Thoracic aorta (tissue), 2 donors: ENCODE data around the gene KIF13A. TPM values are rescaled to one million over a fixed set of nuclear protein-coding genes. Genes with fewer than 3 reads are reported as not detected.
A peak's percentile ranks its signal among the peaks of the same experiment; 100 is the strongest.

Experiments used
- ATAC-seq: fragments of 150-250 bp; one replicate; pipeline ENCODE4 v1.8.0; 2017; ENCODE audit warnings: low read depth; ENCODE audit not compliant: insufficient number of reproducible peaks, low FRiP score
- DNase-seq: peaks from one replicate; pipeline ENCODE4 v3.0.0-alpha.2; 2020; ENCODE audit warnings: low spot score
- H3K27ac ChIP-seq, 2 donors: fragments of 200-600 bp; sonication (generic); 1 replicate in 1 of 2; 2 replicates in 1 of 2; pipeline ENCODE4 v1.5.1; 2016; ENCODE audit warnings: mild to moderate bottlenecking in 2 of 2, moderate library complexity in 2 of 2
- H3K27me3 ChIP-seq: fragments of 200-600 bp; sonication (generic); replicated peaks from 2 replicates; pipeline ENCODE4 v1.6.0; 2016; ENCODE audit warnings: mild to moderate bottlenecking; ENCODE audit not compliant: insufficient read depth
- H3K36me3 ChIP-seq: fragments of 200-600 bp; sonication (generic); one replicate; pipeline ENCODE4 v1.5.1; 2016
- H3K4me1 ChIP-seq, 2 donors: fragments of 200-600 bp; sonication (generic); 1 replicate in 1 of 2; 2 replicates in 1 of 2; pipeline versions ENCODE4 v1.5.1 to v1.6.0; 2016; ENCODE audit warnings: low read depth in 2 of 2, mild to moderate bottlenecking in 1 of 2; ENCODE audit not compliant: control insufficient read depth in 1 of 2
- H3K4me3 ChIP-seq: fragments of 200-600 bp; sonication (generic); 2 replicates; pipeline ENCODE4 v1.5.1; 2016; ENCODE audit warnings: mild to moderate bottlenecking
- H3K9me3 ChIP-seq: fragments of 200-600 bp; sonication (generic); 2 replicates; pipeline ENCODE4 v1.5.1; 2016
- total RNA-seq, 2 donors: library from RNA; depleted of rRNA; stranded (reverse); fragments of >200 nt; gene quantifications; one replicate each; pipeline versions ENCODE4 v1.1.0 to v1.2.3, GENCODE V29; 2016
- TF ChIP-seq, protein P1 (sequence below): fragments of 200-600 bp; sonication (generic); IDR thresholded peaks from one replicate; pipeline ENCODE4 v1.5.1; 2019; ENCODE audit warnings: antibody characterized with exemption

The KIF13A gene
- total RNA-seq, 2 donors from 2014 or later, result 79.3 to 98.0 TPM

DNA sequence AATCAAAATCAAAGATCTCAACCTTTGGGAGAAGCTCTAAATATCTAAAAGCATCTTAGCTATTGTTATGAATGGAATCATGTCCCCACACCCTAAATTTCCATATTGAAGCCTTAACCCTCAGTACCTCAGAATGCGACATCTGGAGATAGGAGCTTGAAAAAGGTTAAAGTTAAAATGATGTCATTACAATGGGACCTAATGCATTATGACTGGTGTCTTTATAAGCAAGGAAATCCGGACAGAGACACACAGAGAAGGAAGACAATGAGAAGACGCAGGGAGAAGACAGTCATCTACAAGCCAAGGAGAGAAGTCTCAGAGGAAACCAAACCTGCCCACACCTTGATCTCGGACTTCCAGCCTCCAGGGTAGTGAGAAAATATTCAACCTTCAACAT lies 46.1 kb downstream of the KIF13A start:
- H3K27me3 ChIP-seq, result no peaks in the 10 kb centered on the region
- H3K9me3 ChIP-seq, result no peaks in the 10 kb centered on the region
- H3K27ac ChIP-seq, result no peak overlapping the region
- ATAC-seq (no peak), DNase-seq (no peak)
- H3K4me1 ChIP-seq, result peaks cover 12 to 51% of the 10 kb centered on the region in 2 donors
- TF ChIP-seq, protein P1, sequence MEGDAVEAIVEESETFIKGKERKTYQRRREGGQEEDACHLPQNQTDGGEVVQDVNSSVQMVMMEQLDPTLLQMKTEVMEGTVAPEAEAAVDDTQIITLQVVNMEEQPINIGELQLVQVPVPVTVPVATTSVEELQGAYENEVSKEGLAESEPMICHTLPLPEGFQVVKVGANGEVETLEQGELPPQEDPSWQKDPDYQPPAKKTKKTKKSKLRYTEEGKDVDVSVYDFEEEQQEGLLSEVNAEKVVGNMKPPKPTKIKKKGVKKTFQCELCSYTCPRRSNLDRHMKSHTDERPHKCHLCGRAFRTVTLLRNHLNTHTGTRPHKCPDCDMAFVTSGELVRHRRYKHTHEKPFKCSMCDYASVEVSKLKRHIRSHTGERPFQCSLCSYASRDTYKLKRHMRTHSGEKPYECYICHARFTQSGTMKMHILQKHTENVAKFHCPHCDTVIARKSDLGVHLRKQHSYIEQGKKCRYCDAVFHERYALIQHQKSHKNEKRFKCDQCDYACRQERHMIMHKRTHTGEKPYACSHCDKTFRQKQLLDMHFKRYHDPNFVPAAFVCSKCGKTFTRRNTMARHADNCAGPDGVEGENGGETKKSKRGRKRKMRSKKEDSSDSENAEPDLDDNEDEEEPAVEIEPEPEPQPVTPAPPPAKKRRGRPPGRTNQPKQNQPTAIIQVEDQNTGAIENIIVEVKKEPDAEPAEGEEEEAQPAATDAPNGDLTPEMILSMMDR, result no peak
- no peak overlapping the region for H3K4me3 ChIP-seq
- no peaks in the 10 kb centered on the region for H3K36me3 ChIP-seq

DNA sequence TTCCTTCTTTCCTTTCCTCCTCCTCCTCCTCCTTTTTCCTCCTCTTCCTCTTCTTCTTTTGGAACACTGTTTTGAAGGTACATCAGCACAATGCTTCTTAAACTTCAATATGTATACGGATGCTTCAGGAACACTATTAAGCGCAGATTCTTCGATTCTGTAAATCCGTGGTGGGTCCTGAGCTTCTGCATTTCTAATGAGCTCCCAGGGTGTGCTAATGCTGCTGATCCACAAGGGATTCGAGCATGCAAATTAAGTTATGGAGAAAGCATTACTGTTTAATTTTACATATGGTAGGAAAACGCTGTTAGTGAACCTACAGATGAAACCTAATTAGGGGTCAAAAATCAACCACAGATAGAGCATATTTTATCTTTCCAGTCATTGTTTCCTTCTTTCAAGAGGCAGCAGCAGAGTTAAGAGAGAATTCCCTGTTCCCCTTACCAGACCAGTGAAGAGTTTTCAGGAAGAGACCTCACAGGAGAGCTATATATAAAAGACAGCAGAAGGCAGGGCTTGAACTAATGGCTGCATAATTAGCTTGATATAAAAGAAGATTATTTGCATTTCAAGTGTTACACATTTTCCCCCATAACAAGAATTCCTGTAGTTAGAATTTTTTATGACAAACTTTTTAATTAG lies 47.2 kb downstream of the KIF13A start:
- H3K4me3 ChIP-seq, result no peak overlapping the region
- no peak overlapping the region for H3K27ac ChIP-seq
- H3K27me3 ChIP-seq, result no peaks in the 10 kb centered on the region
- peaks cover 13 to 48% of the 10 kb centered on the region in 2 donors for H3K4me1 ChIP-seq
- no peaks in the 10 kb centered on the region for H3K9me3 ChIP-seq
- no peak for DNase-seq
- TF ChIP-seq, protein P1, result no peak
- no peak for ATAC-seq
- H3K36me3 ChIP-seq, result no peaks in the 10 kb centered on the region

DNA sequence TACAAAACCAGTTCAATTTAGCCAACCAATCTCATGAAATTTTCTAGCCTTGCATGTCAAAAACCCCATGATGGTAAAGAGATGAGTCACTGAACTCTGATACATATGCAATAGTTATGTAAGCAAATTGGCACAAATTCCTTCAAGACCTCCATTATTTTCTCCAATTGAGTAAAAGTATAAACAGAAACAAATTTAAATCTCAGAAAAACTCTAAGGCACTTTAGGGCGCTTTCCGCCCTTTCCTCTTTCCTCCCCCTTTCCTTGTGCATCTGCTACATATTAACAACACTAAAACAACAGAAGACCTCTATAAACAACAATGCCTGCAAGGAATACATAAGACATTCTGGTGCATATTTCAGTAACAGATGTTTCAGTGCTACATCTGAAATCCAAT lies 48.5 kb downstream of the KIF13A start:
- ATAC-seq, result no peak
- TF ChIP-seq, protein P1, result no peak
- H3K27me3 ChIP-seq, result no peaks in the 10 kb centered on the region
- peaks cover 14 to 48% of the 10 kb centered on the region in 2 donors for H3K4me1 ChIP-seq
- H3K36me3 ChIP-seq, result no peaks in the 10 kb centered on the region
- no peak for DNase-seq
- H3K27ac ChIP-seq, result no peak overlapping the region
- no peak overlapping the region for H3K4me3 ChIP-seq
- no peaks in the 10 kb centered on the region for H3K9me3 ChIP-seq

DNA sequence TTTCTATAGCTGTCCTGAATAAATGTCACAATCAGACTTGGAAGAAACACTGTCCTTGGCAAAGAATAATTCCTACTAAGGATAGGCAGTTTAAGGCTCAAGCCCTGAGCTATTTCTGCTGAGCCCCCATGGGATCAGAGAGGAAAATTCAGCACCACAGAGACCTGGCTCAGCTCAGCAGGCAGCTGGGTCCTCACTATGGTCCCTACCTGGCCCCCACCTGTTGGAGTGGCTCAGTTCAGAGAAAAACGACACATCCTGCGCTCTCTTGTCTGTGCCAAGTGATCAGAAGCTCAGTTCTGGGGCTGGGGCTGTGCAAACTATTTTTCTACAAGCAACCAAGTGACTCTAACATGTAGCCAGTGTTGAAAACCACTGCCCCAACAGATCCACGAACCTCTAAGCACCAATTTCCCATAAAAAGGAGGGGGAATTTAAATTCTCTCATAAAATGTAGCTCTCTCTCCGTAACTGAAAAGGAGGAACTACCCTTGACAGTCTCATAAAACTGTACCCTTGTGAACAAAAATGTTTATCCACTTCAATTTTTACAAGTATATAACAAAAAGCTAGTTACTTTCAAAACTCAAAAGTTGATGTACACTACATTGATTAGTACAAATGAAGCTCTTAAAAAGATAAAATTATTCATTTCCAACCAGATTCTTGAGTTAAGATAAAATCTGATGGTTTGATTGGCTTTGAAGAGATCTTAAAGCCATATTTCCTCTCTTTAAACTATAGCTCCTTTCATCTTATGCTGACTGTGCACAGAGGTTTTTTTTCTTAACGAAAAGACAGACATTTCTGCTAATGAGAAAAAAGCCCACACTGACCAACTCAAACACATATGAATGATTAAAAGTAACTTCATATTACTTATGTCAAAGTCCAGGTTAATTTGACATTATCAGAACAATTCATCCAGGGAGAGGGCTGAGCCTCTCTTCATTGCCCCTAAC lies 52.0 kb downstream of the KIF13A start:
- no peak overlapping the region for H3K4me3 ChIP-seq
- no peaks in the 10 kb centered on the region for H3K27me3 ChIP-seq
- peak overlapping the region in 1 of 2 donors; percentile 51 for H3K27ac ChIP-seq
- no peaks in the 10 kb centered on the region for H3K36me3 ChIP-seq
- DNase-seq (no peak), ATAC-seq (no peak)
- TF ChIP-seq, protein P1, result no peak
- H3K9me3 ChIP-seq, result no peaks in the 10 kb centered on the region
- H3K4me1 ChIP-seq, result peaks cover 39 to 67% of the 10 kb centered on the region in 2 donors

DNA sequence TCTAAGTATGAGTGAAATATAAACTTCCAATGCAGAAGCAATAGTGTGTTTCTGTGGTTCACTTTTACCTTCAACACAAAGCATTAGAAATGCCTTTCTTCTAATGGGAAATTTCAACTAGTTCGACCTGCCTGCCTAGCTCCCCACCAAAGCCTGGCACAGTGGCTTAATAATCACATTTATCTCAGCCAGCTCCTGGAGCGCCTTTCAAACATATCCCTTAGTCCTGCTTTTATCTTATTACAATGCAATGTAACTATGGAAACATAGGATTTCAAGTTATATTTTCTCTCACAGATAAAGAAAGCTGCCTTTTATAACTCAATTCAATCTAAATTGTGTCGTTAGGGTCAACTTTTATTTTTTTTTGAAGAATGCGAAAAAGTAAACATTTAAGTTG lies 53.7 kb downstream of the KIF13A start:
- no peaks in the 10 kb centered on the region for H3K27me3 ChIP-seq
- no peak for ATAC-seq
- no peaks in the 10 kb centered on the region for H3K36me3 ChIP-seq
- H3K27ac ChIP-seq, result no peak overlapping the region
- TF ChIP-seq, protein P1, result no peak
- H3K9me3 ChIP-seq, result no peaks in the 10 kb centered on the region
- DNase-seq, result no peak
- peaks cover 54 to 80% of the 10 kb centered on the region in 2 donors for H3K4me1 ChIP-seq
- no peak overlapping the region for H3K4me3 ChIP-seq
